Urinary bladder (tissue), 4 donors: ENCODE data around the gene EXOC4. TPM values are rescaled to one million over a fixed set of nuclear protein-coding genes. Genes with fewer than 3 reads are reported as not detected.

Experiments used
- DNase-seq: peaks from one replicate; pipeline ENCODE4 v3.0.0-alpha.2; 2015; ENCODE audit errors: extremely low spot score
- H3K27ac ChIP-seq: one replicate; pipeline ENCODE4 v1.5.1; 2013; ENCODE audit warnings: low read depth, mild to moderate bottlenecking, moderate library complexity
- H3K36me3 ChIP-seq: one replicate; pipeline ENCODE4 v1.6.1; 2013; ENCODE audit warnings: mild to moderate bottlenecking, moderate library complexity; ENCODE audit not compliant: insufficient read depth
- H3K4me1 ChIP-seq: one replicate; pipeline ENCODE4 v1.6.1; 2013; ENCODE audit warnings: mild to moderate bottlenecking, moderate library complexity; ENCODE audit not compliant: insufficient read depth
- H3K4me3 ChIP-seq: one replicate; pipeline ENCODE4 v1.5.1; 2013; ENCODE audit warnings: low read depth, low read length
- WGBS: extraction: QIAGEN DNeasy Blood & Tissue Kit; methylation state at CpG from one replicate; pipeline ENCODE4 v1.1.7; 2013; 5-methylcytosine and 5-hydroxymethylcytosine counted together
- polyA plus RNA-seq: library from polyadenylated mRNA; stranded (reverse); fragments of 200-250 nt; gene quantifications from one replicate; pipeline ENCODE4 v1.2.3, GENCODE V29; 2013
- total RNA-seq: library from RNA; depleted of rRNA; stranded (reverse); fragments of >200 nt; gene quantifications from one replicate; pipeline ENCODE4 v1.2.3, GENCODE V29; 2014
- donor health status: healthy with polysubstance abuse.
- donor health status: healthy.

The EXOC4 gene
- total and polyA plus RNA-seq, 2 donors = 31.0 to 163 TPM

DNA sequence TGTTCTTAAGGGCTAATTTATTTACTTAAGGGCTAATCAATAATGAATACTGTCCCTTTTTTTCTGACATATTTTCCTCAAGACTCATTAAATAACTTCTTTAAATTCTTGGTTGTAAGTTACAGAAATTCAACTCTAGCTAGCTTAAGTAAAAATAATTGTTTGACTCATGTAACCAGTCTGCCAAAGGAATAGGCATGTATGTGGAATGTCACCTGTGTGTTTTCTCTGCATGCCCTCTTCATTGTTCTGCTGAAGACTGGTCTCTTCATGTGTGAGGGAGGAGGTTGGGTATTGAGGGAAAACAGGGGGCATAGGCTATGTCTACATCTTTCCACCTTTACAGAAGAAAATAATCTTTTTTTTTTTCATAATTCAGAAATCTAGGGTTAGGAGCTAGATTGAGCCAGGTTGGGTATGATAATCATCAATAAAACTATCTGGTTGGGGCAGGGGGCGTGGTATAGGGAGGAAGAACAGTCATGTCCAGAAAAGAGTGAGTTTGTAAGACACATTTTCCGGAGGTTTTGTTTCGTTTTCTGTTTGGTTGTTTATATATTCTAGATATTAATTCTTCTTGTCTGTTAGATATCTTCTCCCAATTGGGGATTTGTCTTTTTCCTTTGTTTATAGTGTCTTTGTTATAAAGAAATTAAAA, 37.9 kb downstream of the EXOC4 start:
- no peak for DNase-seq
- Histone ChIP-seq H3K27ac (no peak overlapping the region), H3K36me3 (no peaks in the 10 kb centered on the region), H3K4me3 (no peak overlapping the region), H3K4me1 (no peaks in the 10 kb centered on the region)
- 85% methylated on average over 3 of the region's 3 CpGs for WGBS

DNA sequence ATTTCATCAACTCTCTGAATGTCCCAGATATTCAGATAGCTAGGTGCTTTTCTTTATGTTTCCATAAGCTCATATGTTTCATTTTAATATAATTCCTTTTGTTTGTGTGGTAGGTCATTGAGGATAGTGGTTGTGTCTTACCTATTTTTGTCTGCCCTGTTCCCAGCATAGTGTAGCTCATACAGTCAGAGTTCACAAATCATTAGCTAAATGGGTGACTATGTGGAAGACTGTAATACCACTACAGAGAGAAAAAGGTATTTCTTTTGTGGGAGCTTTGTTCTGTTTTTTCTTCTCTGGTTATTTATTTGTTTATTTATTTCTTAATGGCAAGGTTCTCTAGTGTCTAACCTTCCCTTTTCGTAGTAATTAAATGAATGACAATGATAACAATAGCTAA, 39.8 kb downstream of the EXOC4 start:
- Histone ChIP-seq H3K4me1 (no peaks in the 10 kb centered on the region), H3K4me3 (no peak overlapping the region), H3K27ac (no peak overlapping the region), H3K36me3 (no peaks in the 10 kb centered on the region)
- DNase-seq = no peak
- WGBS = 99% methylated on average over 1 of the region's 1 CpG

DNA sequence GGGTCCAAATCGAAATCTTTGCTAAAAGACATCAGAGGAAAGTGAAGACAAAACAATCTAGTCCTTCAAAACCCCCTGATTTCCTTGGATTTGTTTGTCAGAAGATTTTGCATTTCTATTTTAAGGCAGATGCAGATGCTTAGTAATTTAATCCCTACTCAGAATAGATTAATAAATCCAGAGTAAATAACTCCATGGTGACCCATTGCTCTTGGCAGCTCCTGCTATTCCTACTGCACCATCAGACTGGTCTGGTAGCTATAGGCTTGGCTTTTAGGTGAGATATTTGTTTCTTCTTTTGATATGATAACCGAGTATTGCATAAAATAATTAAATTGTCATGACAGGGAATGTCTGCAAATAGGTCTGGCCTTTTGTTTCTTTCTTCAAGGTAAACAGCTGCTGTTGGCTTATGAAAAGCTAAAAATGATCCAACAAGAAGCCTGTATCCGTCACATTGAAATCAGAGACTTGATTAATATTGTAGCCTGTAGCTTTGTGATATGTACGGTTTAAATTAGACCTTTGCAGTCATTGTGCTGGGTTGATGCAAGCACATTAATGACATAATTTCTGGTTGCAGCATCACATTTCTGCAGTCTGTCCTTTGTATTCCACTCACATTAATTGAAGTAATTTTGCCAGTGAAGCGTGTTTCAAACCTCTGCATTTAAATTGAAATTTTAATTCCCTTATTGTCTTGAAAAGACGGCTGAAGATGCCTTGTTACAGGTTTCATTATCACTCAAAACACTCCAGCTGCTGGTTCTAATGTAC, 40.7 kb downstream of the EXOC4 start:
- no peak for DNase-seq
- H3K36me3 ChIP-seq = no peaks in the 10 kb centered on the region
- 85% methylated on average over 6 of the region's 6 CpGs for WGBS
- H3K4me3 ChIP-seq = no peak overlapping the region
- H3K27ac ChIP-seq = no peak overlapping the region
- H3K4me1 ChIP-seq = no peaks in the 10 kb centered on the region

DNA sequence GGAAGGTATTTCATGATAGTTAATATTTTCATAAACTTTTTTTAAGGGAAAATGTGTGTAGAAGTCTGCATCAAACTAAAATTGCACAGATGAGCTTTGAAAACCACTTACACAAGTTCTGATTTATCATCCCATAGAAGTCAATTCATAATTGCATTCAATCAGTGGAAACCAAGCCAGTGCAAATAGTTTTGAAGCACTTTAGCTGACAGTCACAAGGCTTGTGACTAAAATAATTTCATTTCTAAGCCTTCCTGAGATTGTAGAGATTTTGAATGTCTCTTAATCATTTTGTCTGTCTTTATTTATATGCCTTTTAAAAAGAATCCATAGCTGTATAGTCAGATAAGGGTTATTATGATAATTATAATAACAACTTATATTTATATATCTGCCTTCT, 41.4 kb downstream of the EXOC4 start:
- H3K36me3 ChIP-seq = no peaks in the 10 kb centered on the region
- H3K4me1 ChIP-seq = no peaks in the 10 kb centered on the region
- H3K27ac ChIP-seq = no peak overlapping the region
- no peak overlapping the region for H3K4me3 ChIP-seq
- DNase-seq = no peak

DNA sequence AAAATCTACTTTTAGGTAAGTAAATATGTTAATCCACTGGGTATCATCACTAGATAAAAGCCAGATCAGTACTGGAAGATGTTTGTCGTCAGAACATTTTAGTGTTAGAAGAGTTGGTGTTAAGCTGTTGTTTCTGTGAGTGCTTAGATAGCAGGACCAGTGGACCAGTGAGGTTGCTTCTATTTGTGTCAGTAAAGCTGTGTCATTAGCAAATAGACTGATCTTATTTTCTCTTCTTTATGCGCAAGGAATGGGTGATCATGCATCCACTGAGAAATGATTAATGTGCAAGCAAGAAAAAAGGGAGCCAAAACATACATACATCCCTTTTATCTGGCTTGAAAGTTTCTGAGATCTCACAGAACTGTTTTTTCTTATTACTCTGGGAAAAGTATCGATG, 42.6 kb downstream of the EXOC4 start:
- no peak overlapping the region for H3K4me3 ChIP-seq
- H3K4me1 ChIP-seq = no peaks in the 10 kb centered on the region
- 82% methylated on average over 3 of the region's 3 CpGs for WGBS
- no peak overlapping the region for H3K27ac ChIP-seq
- no peak for DNase-seq
- H3K36me3 ChIP-seq = no peaks in the 10 kb centered on the region

DNA sequence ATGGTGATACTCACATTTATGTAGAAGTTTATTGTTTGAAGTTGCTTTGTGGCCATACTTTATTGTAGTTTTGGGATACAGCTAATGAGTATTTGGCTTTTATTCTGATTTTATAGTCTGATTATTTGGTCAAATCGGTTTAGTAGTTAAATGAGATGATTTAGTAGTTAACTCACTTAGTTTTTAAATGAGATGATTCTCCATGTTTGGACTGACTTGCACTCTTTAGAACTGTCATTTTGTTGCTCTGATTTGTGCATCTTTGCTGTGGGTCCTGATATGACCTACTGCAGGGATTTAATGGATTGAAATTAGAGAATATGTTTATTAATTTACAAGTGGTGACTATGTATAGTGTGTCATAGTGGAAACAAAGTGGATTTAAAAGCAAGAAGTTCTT, 44.2 kb downstream of the EXOC4 start:
- 96% methylated on average over 1 of the region's 1 CpG for WGBS

DNA sequence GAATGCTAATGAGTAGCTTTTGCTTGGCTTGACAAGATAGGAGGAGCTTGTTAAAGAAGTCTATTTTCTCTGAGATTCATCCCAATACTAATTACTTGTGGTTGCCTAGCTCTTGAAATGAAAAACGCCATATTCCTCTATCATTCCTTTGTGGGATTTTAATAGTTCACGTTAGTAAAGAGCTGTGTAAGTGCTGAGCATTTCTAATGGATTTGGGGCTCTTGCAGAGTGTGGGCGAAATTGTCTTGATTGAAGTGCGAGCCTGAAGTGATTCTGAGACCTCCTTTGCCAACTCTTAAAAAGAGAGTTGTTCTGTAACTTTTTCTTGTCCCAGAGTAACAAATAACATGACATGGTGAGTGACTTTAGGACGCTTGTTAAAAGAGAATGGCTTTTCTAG, 45.2 kb downstream of the EXOC4 start:
- no peak for DNase-seq
- 97% methylated on average over 5 of the region's 5 CpGs for WGBS
- Histone ChIP-seq H3K4me3 (no peak overlapping the region), H3K36me3 (no peaks in the 10 kb centered on the region), H3K4me1 (peaks cover 1% of the 10 kb centered on the region), H3K27ac (no peak overlapping the region)

More for the DNA sequence above, 44.2 kb downstream of the EXOC4 start:
- Histone ChIP-seq H3K36me3 (no peaks in the 10 kb centered on the region), H3K4me3 (no peak overlapping the region), H3K27ac (no peak overlapping the region), H3K4me1 (peaks cover 1% of the 10 kb centered on the region)
- DNase-seq = no peak

DNA sequence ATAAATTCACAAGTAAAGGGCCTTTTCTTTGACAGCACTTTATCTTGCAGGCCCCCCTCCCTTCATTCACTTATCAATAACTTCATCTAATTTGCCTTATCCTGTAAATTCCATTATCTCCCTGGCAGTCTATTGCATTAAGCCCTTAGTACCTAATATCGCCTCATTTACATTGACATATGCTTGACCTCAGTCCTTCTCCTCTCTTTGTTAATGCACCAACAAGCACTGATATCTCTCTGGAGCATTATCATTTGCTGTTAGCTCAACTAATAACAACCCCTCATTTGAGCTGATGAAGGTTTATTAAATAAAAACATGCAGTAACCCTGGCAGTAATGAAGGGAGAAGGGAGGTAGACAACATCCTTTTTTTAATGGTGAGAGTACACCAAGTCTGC, 46.8 kb downstream of the EXOC4 start:
- H3K36me3 ChIP-seq = no peaks in the 10 kb centered on the region
- DNase-seq = no peak
- 97% methylated on average over 1 of the region's 1 CpG for WGBS
- no peak overlapping the region for H3K27ac ChIP-seq
- H3K4me3 ChIP-seq = no peak overlapping the region
- peaks cover 1% of the 10 kb centered on the region for H3K4me1 ChIP-seq

DNA sequence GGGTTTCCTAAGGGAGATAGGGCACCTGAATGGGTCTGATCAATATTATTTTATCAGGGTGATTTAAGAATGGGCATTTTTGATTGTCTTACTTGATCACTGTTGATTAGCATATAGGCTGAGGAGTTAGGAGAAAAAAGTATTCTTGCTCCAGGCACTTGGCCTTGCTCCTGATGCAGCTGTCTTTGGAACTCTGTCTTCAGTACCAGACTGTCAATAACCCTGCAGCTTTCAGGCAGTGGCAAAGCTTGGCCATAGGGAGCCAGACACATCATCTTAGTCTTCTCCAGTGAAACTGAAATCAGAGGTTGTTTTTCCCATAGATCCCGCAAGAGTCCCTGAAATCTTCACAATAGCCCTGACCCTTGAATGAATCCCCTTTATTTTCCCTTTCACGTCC, 47.2 kb downstream of the EXOC4 start:
- Histone ChIP-seq H3K27ac (no peak overlapping the region), H3K4me3 (no peak overlapping the region), H3K4me1 (peaks cover 1% of the 10 kb centered on the region), H3K36me3 (no peaks in the 10 kb centered on the region)
- over 99% methylated on average over 2 of the region's 2 CpGs for WGBS
- DNase-seq = no peak

DNA sequence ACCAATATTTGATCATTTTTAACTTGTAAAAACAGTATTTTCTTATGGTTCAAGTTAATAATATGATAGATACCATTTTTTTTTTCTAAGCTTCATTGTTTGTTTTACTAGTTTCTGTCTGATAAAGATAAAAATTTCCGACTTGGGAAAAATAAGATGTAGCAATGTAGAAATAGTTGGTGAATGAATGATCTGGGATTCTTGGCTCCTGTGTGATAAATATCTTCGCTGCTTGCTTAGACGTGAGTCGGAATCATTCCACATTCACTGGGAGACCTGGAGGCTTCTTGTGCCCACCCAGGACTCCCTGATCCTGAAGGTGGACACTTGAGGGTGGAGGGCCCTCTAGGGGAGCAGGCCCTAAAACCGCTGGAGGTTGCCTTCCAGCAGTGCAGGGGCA, 47.9 kb downstream of the EXOC4 start:
- Histone ChIP-seq H3K4me1 (peaks cover 1% of the 10 kb centered on the region), H3K27ac (no peak overlapping the region), H3K36me3 (peaks cover under 1% of the 10 kb centered on the region), H3K4me3 (no peak overlapping the region)
- WGBS = 68% methylated on average over 5 of the region's 5 CpGs
- DNase-seq = no peak

DNA sequence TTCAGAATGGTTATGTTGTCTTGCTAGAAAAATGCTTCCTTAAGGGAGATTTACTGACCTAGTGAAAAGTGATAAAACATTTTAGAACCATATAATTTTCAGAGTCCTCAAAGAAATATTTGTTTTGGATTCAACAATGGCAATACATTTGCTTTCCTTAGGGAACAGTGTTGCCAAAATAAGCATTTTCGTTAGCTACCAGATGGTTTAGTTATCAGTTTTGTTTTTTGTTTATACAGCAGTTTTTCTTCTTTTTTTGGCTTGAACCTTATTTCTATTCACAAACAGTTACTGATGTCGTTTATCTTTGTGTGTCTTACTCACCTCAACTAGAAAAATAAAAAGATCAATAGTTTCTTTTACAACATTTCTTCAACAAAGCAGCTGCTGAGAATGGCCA, 48.6 kb downstream of the EXOC4 start:
- WGBS = 46% methylated on average over 2 of the region's 2 CpGs
- no peak for DNase-seq
- no peak overlapping the region for H3K27ac ChIP-seq
- H3K4me1 ChIP-seq = peaks cover 1% of the 10 kb centered on the region
- H3K36me3 ChIP-seq = peaks cover 1% of the 10 kb centered on the region
- no peak overlapping the region for H3K4me3 ChIP-seq

DNA sequence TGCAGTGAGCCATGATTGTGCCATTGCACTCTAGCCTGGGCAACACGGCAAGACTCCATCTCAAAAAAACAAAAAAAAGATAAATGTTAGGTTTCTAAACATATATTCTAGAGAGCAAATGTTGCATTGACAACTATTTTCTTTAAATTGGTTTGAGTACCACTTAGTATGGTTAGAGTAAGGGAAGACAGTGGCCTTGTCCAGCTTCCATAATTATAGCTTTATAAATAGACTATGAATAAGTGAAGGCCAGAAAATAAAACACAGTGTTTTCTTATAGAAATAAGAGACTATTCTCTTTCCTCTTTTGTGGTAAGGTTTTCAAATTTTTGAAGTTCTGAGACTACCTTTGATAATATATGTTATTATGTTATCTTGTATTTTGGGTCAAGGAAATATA, 50.5 kb downstream of the EXOC4 start:
- WGBS = 97% methylated on average over 1 of the region's 1 CpG
- peaks cover 1% of the 10 kb centered on the region for H3K4me1 ChIP-seq
- no peak for DNase-seq
- no peak overlapping the region for H3K4me3 ChIP-seq
- H3K27ac ChIP-seq = no peak overlapping the region
- peaks cover 3% of the 10 kb centered on the region for H3K36me3 ChIP-seq

DNA sequence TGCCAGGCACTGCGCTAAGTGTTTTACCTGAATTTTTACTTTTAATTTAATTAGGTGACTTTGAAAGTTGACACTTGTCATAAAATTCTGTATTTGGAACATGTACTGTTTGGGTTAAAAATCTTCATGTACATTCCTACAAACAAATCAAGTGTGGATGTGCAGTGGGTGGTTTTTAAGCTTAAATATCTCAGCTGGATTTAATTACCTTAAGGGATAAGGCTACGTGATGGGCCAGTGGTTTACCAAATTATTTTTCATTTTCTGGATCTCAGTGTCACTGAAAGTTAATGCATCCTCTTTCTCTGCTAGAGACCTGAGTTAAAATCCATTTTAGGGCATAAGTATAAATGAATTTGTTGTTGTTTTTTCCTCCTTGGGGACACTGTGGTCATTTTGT, 51.1 kb downstream of the EXOC4 start:
- Histone ChIP-seq H3K27ac (no peak overlapping the region), H3K36me3 (peaks cover 3% of the 10 kb centered on the region), H3K4me3 (no peak overlapping the region), H3K4me1 (peaks cover 1% of the 10 kb centered on the region)
- DNase-seq = no peak
- 89% methylated on average over 2 of the region's 2 CpGs for WGBS

DNA sequence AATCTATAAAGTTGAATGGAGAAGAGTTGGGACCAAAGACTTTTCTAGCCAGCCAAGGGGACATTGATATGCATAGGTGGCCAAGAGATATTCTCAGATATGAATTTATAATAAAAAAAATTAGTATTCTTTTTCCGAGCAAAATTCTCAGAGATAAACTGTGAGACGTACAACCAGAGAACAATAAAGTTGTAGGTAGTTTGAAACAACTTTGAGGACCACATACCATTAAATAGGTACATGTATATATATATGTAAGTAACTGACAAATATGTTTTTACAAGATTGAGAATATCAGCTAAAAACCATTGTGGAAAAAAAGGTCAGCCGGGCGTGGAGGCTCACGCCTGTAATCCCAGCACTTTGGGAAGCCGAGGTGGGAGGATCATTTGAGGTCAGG, 56.5 kb downstream of the EXOC4 start:
- Histone ChIP-seq H3K27ac (no peak overlapping the region), H3K4me3 (no peak overlapping the region), H3K36me3 (peaks cover 3% of the 10 kb centered on the region), H3K4me1 (no peaks in the 10 kb centered on the region)
- DNase-seq = no peak
- 98% methylated on average over 6 of the region's 6 CpGs for WGBS
